Activated CD4-positive, alpha-beta T cell treated with anti-CD3 and anti-CD28 coated beads, Interleukin-10, Interleukin-2, amounts not matched to agents 100 ng/mL and 50 ng/mL, durations not matched to agents 16 hours and 8 hours (primary cell): ENCODE results near the gene EPB41L2.

Experiments
- DNase-seq: peaks from one replicate; pipeline ENCODE4 v3.0.0-alpha.2; 2020

EPB41L2 gene

GRCh38 chr6:130858054-130858453 lies 205.0 kb downstream of the EPB41L2 start:
- DNase-seq: no peak

GRCh38 chr6:130853555-130854183 lies 209.4 kb downstream of the EPB41L2 start:
- no peak for DNase-seq

- DNase-seq: no peak
Measured at GRCh38 chr6:130852844-130853554, 210.0 kb downstream of the EPB41L2 start.

- DNase-seq: no peak
Measured at GRCh38 chr6:130851026-130851425, 212.0 kb downstream of the EPB41L2 start.

- DNase-seq: no peak
Measured at GRCh38 chr6:130849594-130849993, 213.5 kb downstream of the EPB41L2 start.

GRCh38 chr6:130848945-130849344 lies 214.1 kb downstream of the EPB41L2 start:
- peak; percentile 48 for DNase-seq

GRCh38 chr6:130847001-130847910 lies 215.8 kb downstream of the EPB41L2 start:
- no peak for DNase-seq

- DNase-seq: no peak
Measured at GRCh38 chr6:130846501-130846900, 216.5 kb downstream of the EPB41L2 start.

GRCh38 chr6:130843575-130844320 lies 219.3 kb downstream of the EPB41L2 start:
- DNase-seq: peak; percentile 49

- no peak for DNase-seq
Measured at GRCh38 chr6:130841128-130841728, 221.8 kb downstream of the EPB41L2 start.

- DNase-seq: peak; percentile 7
Measured at GRCh38 chr6:130840050-130840449, 223.0 kb downstream of the EPB41L2 start.

GRCh38 chr6:130839379-130839778 lies 223.7 kb downstream of the EPB41L2 start:
- no peak for DNase-seq

GRCh38 chr6:130838951-130839350 lies 224.1 kb downstream of the EPB41L2 start:
- no peak for DNase-seq

- DNase-seq: no peak
Measured at GRCh38 chr6:130838250-130838860, 224.7 kb downstream of the EPB41L2 start.

- DNase-seq: no peak
Measured at GRCh38 chr6:130837067-130837466, 226.0 kb downstream of the EPB41L2 start.

- no peak for DNase-seq
Measured at GRCh38 chr6:130836055-130836640, 226.9 kb downstream of the EPB41L2 start.

- no peak for DNase-seq
Measured at GRCh38 chr6:130834482-130835251, 228.4 kb downstream of the EPB41L2 start.

- no peak for DNase-seq
Measured at GRCh38 chr6:130833569-130833968, 229.5 kb downstream of the EPB41L2 start.

GRCh38 chr6:130831607-130832006 lies 231.4 kb downstream of the EPB41L2 start:
- no peak for DNase-seq

GRCh38 chr6:130829333-130829910 lies 233.6 kb downstream of the EPB41L2 start:
- no peak for DNase-seq
